NCI-H446 (cell line): ENCODE measurements around the gene TSSC4.

Experiments
- DNase-seq, 2 experiments: peaks; one replicate each; lab custom pipeline; 2025; lab: John Stamatoyannopoulos, UW

Gene TSSC4

DNA sequence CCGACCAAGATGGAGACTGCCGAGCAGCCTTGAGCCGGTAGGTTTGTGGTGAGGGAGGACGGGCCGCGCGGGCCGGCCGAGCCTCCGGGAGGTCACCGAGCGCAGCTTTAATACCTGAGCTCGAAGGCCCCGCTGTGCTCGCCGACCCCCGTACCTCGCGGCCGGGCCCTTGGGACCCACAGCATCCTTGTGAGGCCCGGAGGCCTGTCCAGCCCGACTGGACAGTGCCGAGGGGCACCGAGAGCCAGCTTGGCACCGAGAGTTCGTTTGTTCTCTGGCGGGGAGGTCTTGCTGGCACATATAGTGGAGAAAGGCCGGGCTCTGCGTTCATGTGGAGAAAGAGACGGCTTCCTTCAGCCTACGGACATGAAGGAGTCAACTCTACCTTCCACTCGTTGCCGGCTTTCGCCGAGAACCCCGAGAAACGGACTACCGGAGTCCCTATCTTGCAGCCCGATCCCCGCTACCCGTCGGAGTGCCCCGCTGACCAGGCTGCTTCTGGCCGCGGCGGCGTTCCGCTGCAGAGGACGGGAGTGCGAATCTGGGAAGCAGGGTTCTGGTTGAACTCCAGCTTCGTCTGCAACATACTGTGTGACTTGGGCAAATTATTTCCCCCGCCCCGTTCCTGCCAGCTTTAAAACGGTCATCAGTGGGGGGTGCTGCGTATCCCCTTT, 349 bp downstream of the TSSC4 start:
- DNase-seq: no peak

DNA sequence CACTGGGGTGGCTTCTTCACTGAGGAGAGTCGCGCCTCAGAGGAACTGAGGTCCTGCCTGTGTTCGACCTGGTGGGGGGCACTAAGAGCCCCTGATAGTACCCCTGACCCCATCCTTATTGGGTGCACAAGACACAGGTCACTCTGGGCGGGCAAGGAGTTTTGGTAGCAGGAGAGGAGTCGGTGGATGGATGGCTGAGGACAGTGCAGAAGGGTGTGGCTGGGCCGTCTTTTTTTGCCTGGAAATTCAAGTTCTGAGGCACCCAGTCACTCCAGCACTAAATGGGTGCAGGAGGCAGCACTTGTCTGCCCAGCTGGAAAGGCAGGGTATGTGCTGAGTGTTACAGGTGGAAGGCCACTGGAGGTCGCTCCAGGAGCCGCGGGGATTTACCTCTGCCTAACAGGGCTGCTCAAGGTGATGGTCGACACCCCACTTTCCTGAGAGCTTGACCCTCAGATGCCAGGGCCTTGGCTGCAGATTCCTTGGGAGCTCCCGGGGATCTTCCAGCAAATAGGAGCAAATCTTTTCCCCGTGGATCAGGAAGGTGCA, 960 bp downstream of the TSSC4 start:
- DNase-seq: no peak

DNA sequence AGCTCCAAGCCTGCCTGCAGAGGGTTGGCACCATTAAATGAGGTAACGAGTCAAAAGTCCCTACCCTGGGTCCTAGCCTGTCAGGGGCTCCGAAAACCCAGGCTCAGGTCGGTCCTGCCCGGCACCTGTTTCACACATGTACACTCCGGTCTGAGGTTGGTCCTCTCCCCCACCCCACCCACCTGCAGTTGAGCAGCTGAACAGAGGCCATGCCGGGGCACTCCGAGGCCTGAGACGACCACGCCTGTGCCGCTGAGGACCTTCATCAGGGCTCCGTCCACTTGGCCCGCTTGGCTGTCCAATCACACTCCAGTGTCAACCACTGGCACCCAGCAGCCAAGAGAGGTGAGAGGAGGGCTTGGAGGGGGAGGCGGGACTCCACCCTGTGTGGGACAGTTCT, 1.6 kb downstream of the TSSC4 start:
- DNase-seq: no peak

DNA sequence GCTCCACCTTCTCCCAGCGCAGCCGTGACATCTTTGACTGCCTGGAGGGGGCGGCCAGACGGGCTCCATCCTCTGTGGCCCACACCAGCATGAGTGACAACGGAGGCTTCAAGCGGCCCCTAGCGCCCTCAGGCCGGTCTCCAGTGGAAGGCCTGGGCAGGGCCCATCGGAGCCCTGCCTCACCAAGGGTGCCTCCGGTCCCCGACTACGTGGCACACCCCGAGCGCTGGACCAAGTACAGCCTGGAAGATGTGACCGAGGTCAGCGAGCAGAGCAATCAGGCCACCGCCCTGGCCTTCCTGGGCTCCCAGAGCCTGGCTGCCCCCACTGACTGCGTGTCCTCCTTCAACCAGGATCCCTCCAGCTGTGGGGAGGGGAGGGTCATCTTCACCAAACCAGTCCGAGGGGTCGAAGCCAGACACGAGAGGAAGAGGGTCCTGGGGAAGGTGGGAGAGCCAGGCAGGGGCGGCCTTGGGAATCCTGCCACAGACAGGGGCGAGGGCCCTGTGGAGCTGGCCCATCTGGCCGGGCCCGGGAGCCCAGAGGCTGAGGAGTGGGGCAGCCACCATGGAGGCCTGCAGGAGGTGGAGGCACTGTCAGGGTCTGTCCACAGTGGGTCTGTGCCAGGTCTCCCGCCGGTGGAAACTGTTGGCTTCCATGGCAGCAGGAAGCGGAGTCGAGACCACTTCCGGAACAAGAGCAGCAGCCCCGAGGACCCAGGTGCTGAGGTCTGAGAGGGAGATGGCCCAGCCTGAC, 2.5 kb downstream of the TSSC4 start:
- DNase-seq: no peak

DNA sequence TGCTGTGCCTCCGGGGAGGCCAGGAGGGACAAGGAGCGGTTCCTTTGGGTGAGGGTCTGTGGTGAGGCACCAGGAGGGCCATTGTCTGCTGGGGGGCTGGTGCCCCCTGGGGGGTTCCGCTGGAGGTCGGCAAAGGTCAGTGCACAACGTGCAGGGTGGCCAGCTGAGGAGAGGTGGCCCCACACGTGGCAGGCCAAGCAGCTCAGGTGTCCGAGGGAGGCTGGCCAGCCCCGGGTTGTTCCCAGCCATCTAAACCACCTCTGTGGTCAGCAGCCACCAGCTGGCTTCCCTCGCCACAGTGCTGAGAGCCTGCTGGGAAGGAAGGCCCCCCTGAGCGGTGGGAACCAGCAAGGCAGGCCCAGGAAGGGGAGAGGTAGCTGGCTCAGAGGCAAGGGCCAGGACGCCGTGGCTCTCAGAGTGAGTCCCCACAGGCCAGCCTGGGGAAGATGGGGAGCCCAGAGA, 4.2 kb downstream of the TSSC4 start:
- DNase-seq: no peak

DNA sequence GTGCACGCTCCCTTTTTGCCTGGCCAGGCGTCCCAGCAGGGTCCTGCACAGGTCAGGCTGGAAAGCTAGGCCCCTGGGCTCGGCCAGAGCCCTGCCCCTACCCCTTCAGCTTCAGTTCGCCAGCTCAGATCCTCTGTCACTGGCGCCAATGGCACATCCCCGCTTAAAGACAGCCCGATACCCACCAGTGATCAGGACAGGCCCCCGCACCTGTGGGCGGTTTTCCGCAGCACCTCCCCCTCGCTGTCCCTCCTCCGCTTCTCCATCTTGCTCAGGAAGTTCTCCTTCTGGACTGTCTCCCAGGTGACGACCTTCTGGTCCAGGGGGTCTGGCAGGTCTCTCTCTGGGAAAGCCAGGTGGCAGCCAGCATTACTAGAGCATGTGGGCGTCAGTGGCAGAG, 5.9 kb downstream of the TSSC4 start:
- DNase-seq: no peak

DNA sequence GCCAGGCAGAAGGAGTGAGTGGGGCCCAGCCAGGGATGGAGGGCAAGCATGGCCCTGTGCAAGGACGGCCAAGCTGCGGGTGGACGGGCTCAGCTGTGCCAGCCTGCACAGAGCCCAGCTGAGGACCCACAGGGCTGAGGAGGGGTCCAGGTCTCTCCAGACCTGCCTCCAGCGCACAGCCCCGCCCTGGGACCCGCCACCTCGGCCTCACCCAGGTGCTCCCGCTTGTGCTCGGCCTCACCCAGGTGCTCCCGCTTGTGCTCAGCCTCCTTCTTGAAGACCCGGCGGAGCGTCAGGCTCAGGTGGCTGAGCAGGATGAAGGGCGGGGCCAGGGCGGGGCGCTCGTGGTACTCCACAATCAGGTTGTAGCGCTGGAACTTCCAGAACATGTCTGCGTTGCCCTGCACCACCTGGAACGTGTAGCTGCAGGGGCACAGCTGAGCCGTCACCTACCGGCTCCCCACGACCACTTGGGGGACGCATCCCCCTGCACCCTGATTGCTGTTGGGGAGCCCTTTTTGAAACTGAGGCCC, 6.4 kb downstream of the TSSC4 start:
- no peak for DNase-seq

DNA sequence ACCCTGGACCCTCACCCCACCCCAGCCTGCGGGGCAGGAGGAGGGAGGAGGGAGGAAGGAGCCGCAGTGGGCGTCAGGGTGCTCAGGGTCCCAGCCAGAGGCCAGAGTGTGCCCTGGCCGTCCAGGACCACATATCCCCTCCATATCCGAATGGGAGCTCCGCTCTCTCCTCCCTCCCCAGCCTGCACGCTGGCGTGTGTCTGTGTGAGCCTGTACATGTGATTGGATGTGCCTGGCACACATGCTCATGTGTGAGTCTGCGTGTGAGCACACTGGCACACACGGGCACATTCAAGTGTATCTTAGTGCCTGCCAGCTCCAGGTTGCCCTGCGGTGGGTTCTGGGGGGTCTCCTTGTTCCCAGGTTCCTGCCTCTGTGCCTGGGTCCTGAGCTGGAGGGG, 8.1 kb downstream of the TSSC4 start:
- DNase-seq: no peak

DNA sequence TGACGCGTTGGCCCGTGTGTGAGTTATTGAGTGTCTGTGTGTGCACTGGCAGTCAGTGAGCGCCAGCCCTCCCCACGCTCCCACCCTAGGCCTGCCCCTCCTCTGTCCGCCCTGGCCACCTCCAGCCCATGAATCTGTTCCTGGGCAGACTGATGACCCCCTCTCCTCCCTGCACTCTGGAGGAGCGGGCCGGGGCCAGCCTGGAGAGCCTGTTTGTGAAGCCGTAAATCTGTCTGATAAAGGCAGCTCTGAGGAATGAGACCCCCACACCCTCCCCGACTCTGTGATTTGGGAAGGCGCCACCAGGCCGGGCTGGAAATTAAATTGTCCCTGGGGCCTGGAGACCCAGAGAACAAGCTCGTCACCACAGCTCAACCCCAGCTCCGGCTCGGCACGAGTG, 8.6 kb downstream of the TSSC4 start:
- no peak for DNase-seq

DNA sequence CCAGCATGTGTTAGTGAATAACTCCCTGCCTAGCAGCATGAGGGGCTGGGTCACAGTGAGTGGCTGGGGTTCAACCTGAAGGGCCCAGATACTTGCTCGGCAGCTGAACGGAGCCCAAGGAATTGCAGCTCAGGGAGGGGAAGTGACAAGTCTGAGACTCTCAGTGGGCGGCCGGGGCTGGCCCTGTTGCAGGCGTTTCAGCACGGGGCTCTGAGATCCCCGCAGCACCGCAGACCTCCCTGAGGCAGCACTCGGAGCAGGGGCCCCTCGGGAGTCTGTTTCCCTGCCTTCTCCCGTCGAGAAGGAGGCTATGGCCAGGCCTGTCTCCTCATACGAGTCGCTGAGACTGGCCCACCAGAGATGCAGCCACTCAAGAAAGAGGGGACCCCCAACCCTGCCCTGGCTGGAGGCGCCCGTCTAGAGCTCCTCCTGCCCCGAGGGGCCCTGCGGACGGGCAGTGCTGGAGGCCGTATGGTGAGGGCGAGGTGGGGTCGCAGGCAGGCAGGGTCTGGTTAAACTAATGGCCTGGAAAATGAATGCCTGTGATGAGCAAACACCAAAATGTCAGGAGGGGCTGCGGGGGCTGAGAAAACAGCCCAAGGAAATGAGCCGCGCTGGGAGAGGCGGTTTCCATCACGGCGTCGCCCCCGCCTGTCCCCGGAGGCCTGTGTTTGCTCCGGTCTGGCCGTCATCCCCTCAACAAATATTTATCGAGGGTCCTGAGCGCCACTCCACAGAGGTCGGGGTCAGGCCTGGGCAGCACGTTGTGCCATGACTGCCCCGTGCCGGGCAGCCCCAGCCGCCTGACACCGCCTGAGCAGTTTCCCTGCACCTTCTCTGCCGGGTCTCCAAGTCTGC, 9.3 kb downstream of the TSSC4 start:
- DNase-seq: no peak

DNA sequence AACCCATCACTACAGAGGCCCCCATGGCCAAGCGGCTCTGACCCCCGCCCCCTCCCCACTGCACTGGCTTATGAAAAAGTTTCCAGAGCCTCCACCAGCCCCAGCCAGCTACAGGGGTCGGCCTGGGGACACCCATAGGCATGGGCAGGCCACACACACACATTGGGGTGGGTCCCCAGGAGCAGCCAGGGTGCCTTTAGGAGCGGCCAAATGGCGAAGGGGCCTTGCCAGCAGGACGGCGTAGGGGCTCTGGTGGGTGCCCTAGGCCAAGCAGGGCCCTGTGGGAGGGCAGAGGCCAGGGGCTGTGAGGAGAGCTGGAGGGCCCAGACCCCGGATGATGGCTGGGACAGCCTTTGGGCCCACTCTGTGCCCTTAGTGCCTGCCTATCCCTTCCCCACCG, 10.1 kb downstream of the TSSC4 start:
- no peak for DNase-seq

DNA sequence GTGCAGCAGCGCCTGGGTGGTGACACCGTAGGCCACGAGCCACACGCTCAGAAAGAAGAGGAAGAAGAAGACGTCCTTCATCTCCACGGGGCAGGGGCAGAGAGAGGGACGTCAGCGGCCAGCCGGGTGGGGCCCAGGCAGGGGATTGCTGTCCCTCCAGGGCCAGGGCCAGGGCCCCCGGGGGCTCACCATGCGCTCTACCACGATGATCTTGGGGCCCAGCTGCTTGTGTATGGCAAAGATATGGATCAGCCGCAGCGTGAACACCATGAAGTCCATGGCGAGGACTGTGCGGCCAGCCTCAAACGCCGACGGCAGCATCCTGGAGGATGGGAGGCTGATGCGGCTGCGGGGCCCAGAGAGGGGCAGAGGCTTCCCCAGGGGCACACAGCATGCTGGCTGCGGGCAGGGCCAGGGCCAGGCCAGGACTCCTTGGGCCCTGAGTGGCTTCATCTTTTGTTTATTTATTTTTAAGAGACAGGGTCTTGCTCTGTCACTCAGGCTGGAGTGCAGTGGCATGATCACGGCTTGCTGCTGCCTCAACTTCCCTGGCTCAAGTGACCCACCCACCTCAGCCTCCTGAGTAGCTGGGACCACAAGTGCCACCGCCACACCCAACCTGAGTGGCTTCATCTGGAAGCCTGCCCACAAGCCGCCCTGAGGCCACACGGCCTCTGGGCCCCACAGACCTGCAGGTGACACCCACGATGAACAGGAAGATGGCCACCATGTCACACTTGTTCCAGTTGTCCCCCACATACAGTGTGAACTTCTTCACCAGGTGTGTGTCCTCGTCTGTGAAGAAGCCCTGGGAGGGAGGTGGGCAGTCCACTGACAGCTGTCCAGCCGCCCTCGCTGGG, 11.1 kb downstream of the TSSC4 start:
- DNase-seq: no peak

DNA sequence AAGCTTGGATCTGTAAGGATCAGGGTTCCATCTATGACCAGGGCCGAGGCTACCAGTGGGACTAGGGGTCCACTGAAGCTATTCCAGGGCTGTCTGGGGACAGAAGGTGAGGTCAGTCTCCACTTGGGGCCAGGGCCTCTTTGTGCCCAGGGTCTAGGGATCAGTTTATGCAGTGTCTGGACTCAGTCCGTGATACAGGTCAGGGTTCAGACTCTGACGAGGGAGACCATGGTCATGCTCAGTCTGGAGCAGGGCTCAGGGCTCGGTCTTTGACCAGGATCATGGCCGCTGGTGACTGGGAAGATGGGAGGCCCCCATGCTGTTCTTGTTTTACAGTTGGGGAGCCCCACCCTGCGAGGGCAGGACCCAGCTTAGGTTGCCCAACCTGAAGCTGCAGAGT, 11.8 kb downstream of the TSSC4 start:
- DNase-seq: no peak

DNA sequence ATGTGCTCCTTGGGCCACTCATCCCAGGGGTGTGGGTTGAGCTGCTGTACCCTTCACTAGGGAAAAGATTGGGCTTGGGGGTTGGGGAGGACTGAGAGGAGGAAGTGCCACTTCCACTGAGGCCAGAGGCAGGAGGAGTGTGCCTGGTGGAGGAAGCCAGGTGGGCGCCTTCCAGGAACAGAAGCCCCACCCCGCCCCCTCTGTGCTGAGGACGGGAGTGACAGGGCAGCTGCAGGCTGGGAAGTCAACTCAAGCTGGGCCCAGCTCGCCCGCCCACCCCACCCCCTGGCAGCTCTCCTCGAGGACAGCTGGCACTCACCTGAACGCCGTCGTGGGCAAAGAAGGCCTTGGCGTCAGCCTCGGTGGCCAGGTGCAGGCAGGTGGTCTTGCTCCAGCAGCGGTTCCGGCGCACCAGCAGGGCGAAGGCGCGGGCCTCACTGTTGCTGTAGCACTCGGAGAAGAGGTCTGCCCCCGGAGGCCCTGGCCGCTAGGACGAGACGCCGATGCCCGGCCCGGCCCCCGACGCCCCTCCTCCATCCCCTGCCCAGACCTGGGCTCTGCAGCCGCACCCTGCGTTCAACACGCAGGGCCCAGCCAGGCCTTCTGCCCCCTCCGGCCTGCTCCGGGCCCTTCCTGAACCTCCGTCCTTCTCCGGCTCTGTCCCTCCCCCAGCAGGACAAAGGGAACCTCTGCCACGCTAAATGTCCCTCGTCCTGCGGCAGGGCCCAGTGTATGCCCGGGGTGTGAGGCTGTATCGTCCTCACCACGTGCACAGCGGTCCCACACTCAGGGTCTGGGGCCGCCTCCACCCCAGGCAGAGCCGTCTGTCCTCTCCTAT, 13.4 kb downstream of the TSSC4 start:
- no peak for DNase-seq

DNA sequence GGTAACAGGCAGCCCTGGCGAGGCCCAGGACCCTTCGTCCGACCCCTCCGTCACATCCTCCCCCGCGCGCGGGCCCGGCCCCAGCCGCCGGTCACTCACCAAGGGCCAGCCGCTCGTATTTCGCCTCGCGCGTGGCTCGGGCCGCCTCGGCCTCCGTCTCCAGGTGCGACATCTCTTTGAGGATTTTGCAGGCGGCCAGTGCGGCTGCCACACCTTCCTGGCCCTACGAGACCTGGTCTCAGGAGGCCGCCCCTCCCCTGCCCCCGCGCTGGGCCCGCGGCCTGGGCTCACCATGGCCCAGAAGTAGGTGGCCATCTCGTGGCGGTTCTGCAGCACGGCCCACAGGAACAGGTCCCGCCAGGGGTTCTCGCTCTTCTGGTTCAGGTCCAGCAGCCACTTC, 14.1 kb downstream of the TSSC4 start:
- no peak for DNase-seq

DNA sequence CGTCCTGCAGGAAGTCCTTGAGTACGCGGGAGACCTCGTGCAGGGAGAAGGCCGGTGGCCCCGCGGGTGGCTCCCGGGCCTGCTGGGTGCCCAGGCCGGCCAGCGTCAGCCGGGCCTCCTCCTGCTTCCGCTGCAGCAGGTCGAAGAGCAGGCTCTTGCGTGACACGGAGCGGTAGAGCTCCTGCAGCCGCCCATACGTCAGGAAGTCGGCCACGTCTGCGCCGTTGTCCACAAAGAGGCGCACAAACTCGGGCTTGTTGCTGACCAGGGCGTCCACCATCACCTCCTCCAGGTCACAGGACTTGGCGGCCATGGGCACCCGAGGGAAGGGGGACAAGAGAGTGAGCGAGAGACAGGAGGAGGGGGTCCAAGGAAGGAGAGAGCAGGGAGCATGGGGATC, 14.6 kb downstream of the TSSC4 start:
- no peak for DNase-seq

DNA sequence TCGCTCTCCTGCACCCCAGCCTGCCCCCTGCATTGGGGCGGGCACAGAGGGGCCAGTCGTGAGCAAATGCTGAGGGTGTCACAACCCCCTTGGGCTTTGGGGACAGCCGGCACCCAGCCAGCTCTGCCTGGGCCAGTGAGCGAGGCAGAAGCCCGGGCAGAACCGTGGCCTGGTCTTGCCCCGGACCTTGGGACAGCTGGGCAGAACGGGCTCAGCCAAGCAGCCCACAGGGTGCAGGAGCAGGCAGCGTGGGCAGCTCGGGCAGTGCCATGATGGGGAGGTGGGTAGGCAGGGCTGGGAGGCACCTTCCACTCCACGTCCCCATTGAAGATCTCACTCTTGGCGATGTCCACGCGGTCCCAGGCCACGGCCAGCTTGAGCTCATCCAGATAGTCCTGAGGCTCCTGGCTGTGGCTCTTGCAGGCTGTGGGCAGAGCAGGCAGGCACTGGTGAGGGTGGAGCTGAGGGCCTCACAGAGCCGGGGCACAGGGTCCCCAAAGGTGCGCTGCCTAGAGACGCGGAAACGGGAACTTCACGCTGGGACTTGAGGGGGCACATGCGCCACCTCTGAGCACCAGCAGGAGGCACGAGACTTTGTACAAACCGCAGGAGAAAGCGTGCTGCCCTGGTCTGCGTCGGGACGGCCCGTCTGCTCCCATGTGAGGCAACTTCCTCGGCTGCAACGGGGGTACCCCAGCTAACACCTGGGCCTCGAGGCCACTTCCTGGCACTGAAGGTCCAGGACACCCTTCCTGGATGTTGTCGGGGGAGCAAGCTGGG, 15.2 kb downstream of the TSSC4 start:
- DNase-seq: no peak

DNA sequence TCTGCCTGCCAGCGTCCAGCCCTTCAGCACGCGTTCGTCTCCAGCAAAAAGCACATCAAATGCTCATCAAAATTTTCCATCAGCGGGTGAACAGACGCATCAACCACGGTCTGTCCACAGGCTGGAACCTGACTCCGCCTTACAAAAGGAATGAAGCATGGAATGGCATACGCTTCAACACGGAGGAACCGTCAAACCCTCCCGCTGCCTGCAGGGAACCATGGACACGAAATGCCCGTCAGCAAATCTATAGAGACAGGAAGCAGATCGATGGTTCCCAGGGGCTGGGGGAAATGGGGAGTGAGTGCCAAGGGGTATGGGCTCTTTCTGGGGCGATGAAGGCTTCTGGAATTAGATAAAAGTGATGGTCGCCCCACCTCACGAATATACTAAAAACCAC, 16.2 kb downstream of the TSSC4 start:
- DNase-seq: no peak

DNA sequence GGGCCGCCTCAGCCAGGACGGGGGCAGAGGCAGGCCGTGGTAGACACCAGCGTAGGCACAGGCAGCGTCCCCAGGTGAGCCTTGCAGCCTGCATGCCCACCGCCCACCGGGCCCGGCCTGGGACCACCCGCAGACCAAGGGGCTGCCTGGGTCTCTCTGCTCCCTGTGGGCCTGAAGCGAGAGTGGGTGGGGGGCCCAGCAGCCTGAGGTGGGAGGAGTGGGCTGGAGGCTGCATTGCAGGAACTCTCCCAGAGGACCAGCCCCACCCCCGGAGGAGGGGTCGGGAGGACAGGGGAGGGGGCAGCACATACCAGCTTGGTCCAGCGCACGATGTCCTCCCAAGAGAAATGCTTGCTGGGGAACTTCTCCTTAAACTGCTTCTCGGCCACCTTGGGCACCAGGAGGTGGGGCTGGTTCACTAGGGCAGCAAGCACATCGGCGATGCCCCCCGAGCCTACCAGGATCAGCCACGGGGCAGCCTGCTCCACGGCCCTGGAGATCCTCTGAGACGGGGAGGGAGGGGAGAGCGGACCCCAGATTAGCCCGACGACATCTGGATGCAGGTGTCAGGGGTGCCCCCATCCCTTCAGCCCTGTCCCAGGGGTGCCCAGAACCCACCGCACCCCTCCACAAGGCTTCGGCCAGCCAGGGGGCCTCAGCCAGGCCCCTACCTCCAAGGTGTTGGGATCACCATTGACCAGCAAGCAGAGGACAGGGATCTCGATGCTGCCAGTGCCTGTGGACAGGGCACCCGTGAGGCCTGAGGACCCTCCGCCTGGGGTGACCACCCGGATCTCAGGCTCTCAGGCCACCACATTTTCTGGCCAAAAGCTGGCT, 17.5 kb downstream of the TSSC4 start:
- no peak for DNase-seq
